ENCODE data around the gene KCNH2.

KCNH2 gene

GRCh38 chr7:151008143-151008510 is 30.0 kb upstream of the KCNH2 start:
- Mint-ChIP-seq H3K36me3 (ENCODE audit: low read depth) (no peaks in the 10 kb centered on the region), H3K4me3 (peak overlapping the region; percentile 57), H3K4me1 (ENCODE audit: low read depth) (peaks cover 31% of the 10 kb centered on the region), H3K27me3 (peaks cover 72% of the 10 kb centered on the region), H3K27ac (no peak overlapping the region), H3K9me3 (no peaks in the 10 kb centered on the region)
- intact Hi-C loops (cut with micrococcal nuclease): no loop called here

DNA sequence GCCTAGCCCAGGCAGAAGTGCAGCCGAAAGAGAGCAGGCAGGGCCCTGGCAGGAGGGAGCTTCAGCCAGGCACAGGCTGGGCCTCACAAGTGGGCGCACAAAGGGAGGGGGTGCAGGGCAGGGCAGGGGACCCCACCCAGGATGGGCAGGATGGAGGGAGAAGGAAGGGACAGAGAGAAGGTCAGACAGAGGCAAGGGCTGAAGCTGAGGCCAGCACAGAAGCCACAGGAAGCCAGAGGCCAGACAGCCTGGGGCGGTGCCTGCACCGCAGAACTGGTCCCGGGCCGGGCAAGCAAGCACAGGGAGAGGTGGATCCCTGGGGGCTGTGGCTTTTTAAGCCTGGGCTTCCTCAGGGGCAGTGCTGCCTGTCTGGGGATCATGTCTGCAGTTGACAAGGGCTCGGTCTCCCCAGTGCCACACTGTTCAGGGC is 29.4 kb upstream of the KCNH2 start:
- Mint-ChIP-seq H3K4me1 (ENCODE audit: low read depth) (peaks cover 26% of the 10 kb centered on the region), H3K9me3 (no peaks in the 10 kb centered on the region), H3K36me3 (ENCODE audit: low read depth) (no peaks in the 10 kb centered on the region), H3K4me3 (no peak overlapping the region), H3K27me3 (peaks cover 66% of the 10 kb centered on the region), H3K27ac (no peak overlapping the region)
- intact Hi-C loops (cut with micrococcal nuclease): no loop called here

- Mint-ChIP-seq H3K27ac (no peak overlapping the region), H3K4me3 (no peak overlapping the region)
- intact Hi-C loops (cut with micrococcal nuclease): no loop called here
Measured at GRCh38 chr7:151006590-151007300, 28.6 kb upstream of the KCNH2 start.

DNA sequence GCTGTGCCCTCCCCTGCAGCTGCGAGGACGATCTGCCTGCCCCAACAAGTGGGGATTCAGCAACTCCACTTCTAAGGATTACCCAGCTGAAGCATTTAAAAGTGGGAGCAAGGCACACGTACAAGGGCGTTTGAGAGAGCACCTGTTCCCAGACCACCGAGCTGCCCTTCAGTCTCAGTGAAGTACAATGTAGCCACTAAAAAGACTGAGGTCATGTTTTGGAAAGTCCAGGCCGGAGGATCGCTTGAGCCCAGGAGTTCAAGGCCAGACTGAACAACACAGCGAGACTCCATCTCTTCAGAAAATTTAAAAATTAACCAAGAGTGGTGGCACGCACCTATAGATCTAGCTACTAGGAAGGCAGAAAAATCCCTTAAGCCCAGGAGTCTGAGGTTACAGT is 27.4 kb upstream of the KCNH2 start:
- Mint-ChIP-seq H3K27me3 (peaks cover 58% of the 10 kb centered on the region), H3K4me1 (ENCODE audit: low read depth) (peaks cover 19% of the 10 kb centered on the region), H3K27ac (no peak overlapping the region), H3K36me3 (ENCODE audit: low read depth) (no peaks in the 10 kb centered on the region), H3K9me3 (no peaks in the 10 kb centered on the region), H3K4me3 (no peak overlapping the region)
- intact Hi-C loops (cut with micrococcal nuclease): no loop called here

More at GRCh38 chr7:151006590-151007300, 28.6 kb upstream of the KCNH2 start:
- no peaks in the 10 kb centered on the region for H3K36me3 Mint-ChIP-seq (ENCODE audit: low read depth)
- H3K27me3 Mint-ChIP-seq: peaks cover 62% of the 10 kb centered on the region
- no peaks in the 10 kb centered on the region for H3K9me3 Mint-ChIP-seq
- H3K4me1 Mint-ChIP-seq (ENCODE audit: low read depth): peaks cover 21% of the 10 kb centered on the region

DNA sequence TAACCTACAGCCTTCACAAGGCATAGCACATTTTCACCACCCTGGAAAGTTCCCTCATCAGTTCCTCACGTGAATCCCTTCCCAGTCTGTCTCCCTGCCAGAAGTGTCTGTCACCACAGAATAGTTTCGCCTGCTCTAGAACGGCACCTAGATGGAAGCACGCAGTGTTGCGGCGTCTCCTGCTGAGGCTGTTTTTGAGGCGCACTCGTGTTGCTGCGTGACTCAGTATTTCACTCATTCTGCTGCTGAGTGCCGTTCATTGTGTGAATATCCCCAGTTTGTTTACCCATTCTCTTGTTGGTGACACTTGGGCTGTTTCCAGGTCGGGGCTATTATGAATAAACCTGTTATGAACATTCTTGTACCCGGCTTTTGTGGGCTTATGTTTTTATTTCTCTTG is 25.5 kb upstream of the KCNH2 start:
- Mint-ChIP-seq H3K4me3 (no peak overlapping the region), H3K27me3 (peaks cover 51% of the 10 kb centered on the region), H3K27ac (no peak overlapping the region), H3K9me3 (no peaks in the 10 kb centered on the region), H3K4me1 (ENCODE audit: low read depth) (peaks cover 13% of the 10 kb centered on the region), H3K36me3 (ENCODE audit: low read depth) (no peaks in the 10 kb centered on the region)
- intact Hi-C loops (cut with micrococcal nuclease): no loop called here

GRCh38 chr7:151001546-151001945 is 23.4 kb upstream of the KCNH2 start:
- intact Hi-C loops (cut with micrococcal nuclease): no loop called here

DNA sequence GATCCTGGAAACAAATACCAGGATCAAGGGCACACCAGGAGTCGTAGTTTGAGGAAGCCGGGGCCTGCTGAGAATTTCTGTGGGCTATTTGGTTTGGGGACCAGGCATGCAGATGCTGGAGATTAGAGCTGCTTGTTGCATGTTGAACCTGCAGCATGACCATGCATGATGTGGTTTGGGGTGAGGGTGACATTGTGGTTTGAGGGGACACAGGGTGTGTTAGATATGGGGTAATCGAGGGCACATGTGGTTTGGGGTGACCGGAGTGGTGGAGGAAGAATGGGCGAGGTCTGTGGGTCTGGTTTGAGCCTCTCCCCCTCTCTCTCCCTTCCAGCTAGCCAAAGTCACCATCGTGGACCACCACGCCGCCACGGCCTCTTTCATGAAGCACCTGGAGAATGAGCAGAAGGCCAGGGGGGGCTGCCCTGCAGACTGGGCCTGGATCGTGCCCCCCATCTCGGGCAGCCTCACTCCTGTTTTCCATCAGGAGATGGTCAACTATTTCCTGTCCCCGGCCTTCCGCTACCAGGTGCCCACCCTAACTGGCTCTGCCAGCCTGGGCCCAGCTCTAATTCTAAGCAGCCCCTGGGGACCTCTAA is 22.9 kb upstream of the KCNH2 start:
- H3K4me3 Mint-ChIP-seq: no peak overlapping the region
- no peaks in the 10 kb centered on the region for H3K36me3 Mint-ChIP-seq (ENCODE audit: low read depth)
- peaks cover 55% of the 10 kb centered on the region for H3K27me3 Mint-ChIP-seq
- intact Hi-C loops (cut with micrococcal nuclease): no loop called here
- H3K4me1 Mint-ChIP-seq (ENCODE audit: low read depth): peaks cover 30% of the 10 kb centered on the region
- H3K9me3 Mint-ChIP-seq: no peaks in the 10 kb centered on the region
- no peak overlapping the region for H3K27ac Mint-ChIP-seq

More at GRCh38 chr7:151001546-151001945, 23.4 kb upstream of the KCNH2 start:
- Mint-ChIP-seq H3K27me3 (peaks cover 53% of the 10 kb centered on the region), H3K4me1 (ENCODE audit: low read depth) (peaks cover 26% of the 10 kb centered on the region), H3K9me3 (no peaks in the 10 kb centered on the region), H3K36me3 (ENCODE audit: low read depth) (no peaks in the 10 kb centered on the region), H3K4me3 (no peak overlapping the region), H3K27ac (no peak overlapping the region)

- Mint-ChIP-seq H3K27ac (no peak overlapping the region), H3K4me3 (no peak overlapping the region), H3K27me3 (peaks cover 48% of the 10 kb centered on the region), H3K4me1 (ENCODE audit: low read depth) (peaks cover 37% of the 10 kb centered on the region), H3K9me3 (no peaks in the 10 kb centered on the region), H3K36me3 (ENCODE audit: low read depth) (no peaks in the 10 kb centered on the region)
- intact Hi-C loops (cut with micrococcal nuclease): no loop called here
Measured at GRCh38 chr7:150999497-151000230, 21.5 kb upstream of the KCNH2 start.

GRCh38 chr7:150999001-150999400 is 20.9 kb upstream of the KCNH2 start:
- intact Hi-C loops (cut with micrococcal nuclease): no loop called here
- Mint-ChIP-seq H3K9me3 (no peaks in the 10 kb centered on the region), H3K4me1 (ENCODE audit: low read depth) (peaks cover 43% of the 10 kb centered on the region), H3K4me3 (no peak overlapping the region), H3K36me3 (ENCODE audit: low read depth) (no peaks in the 10 kb centered on the region), H3K27ac (no peak overlapping the region), H3K27me3 (peaks cover 45% of the 10 kb centered on the region)

DNA sequence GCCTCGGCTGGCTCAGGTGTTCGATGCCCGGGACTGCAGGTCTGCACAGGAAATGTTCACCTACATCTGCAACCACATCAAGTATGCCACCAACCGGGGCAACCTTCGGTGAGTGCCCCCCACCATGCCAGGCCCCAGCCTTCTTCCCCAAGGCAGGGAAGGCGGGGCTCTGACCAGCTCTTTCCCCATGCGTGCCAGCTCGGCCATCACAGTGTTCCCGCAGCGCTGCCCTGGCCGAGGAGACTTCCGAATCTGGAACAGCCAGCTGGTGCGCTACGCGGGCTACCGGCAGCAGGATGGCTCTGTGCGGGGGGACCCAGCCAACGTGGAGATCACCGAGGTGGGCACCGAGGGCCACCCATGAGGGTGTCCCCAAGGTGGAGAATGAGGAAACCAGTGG is 20.2 kb upstream of the KCNH2 start:
- intact Hi-C loops (cut with micrococcal nuclease): no loop called here
- no peak overlapping the region for H3K27ac Mint-ChIP-seq
- H3K4me1 Mint-ChIP-seq (ENCODE audit: low read depth): peaks cover 48% of the 10 kb centered on the region
- no peak overlapping the region for H3K4me3 Mint-ChIP-seq
- no peaks in the 10 kb centered on the region for H3K36me3 Mint-ChIP-seq (ENCODE audit: low read depth)
- no peaks in the 10 kb centered on the region for H3K9me3 Mint-ChIP-seq
- peaks cover 44% of the 10 kb centered on the region for H3K27me3 Mint-ChIP-seq

- intact Hi-C loops (cut with micrococcal nuclease): no loop called here
- Mint-ChIP-seq H3K27ac (peak overlapping the region; percentile 53), H3K4me1 (ENCODE audit: low read depth) (peaks cover 48% of the 10 kb centered on the region), H3K9me3 (no peaks in the 10 kb centered on the region), H3K27me3 (peaks cover 44% of the 10 kb centered on the region), H3K4me3 (no peak overlapping the region), H3K36me3 (ENCODE audit: low read depth) (no peaks in the 10 kb centered on the region)
Measured at GRCh38 chr7:150997817-150998216, 19.7 kb upstream of the KCNH2 start.

GRCh38 chr7:150997075-150997511 is 19.0 kb upstream of the KCNH2 start:
- Mint-ChIP-seq H3K27me3 (peaks cover 45% of the 10 kb centered on the region), H3K4me1 (ENCODE audit: low read depth) (peaks cover 48% of the 10 kb centered on the region), H3K27ac (peak overlapping the region; percentile 53), H3K36me3 (ENCODE audit: low read depth) (no peaks in the 10 kb centered on the region), H3K9me3 (no peaks in the 10 kb centered on the region), H3K4me3 (peak overlapping the region; percentile 50)
- intact Hi-C loops (cut with micrococcal nuclease): no loop called here

DNA sequence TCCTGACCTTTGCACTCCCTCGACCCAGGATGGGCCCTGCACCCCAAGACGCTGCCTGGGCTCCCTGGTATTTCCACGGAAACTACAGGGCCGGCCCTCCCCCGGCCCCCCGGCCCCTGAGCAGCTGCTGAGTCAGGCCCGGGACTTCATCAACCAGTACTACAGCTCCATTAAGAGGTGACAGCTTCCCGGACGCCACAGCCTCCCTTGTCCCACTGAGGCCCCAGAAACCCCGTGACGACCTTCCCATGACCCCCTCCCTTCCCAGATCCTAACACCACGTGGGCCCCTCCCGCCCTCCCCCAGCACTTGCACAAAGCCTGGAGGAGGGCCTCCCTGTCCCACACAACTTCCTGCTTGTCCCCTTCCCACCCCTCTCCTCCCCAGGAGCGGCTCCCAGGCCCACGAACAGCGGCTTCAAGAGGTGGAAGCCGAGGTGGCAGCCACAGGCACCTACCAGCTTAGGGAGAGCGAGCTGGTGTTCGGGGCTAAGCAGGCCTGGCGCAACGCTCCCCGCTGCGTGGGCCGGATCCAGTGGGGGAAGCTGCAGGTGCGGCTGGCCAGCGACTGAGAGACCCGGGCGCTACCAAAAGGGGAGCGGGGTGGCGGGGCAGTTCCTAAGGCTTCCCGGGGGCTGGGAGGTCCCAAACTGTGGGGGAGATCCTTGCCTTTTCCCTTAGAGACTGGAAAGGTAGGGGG is 18.4 kb upstream of the KCNH2 start:
- Mint-ChIP-seq H3K27me3 (peaks cover 42% of the 10 kb centered on the region), H3K9me3 (peaks cover under 1% of the 10 kb centered on the region), H3K4me3 (peak overlapping the region; percentile 50), H3K4me1 (ENCODE audit: low read depth) (peaks cover 48% of the 10 kb centered on the region), H3K27ac (no peak overlapping the region), H3K36me3 (ENCODE audit: low read depth) (no peaks in the 10 kb centered on the region)
- intact Hi-C loops (cut with micrococcal nuclease): no loop called here
